Measurements from ENCODE around the gene NOLC1. TPM values are rescaled to one million over a fixed set of nuclear protein-coding genes. Genes with fewer than 3 reads are reported as not detected.

The NOLC1 gene
- total RNA-seq, 4 donors from 2014 or later: 52.7 to 80.8 (median 65.1) TPM

GRCh38 chr10:102200751-102201640, 48.8 kb downstream of the NOLC1 start:
- no peak for DNase-seq
- TF ChIP-seq POLR2A (IDR thresholded peaks at IDR 0.05) (no peak), CTCF (IDR thresholded peaks at IDR 0.05) (no peak)
- no peaks in the 10 kb centered on the region for H3K36me3 ChIP-seq
- no peaks in the 10 kb centered on the region for H3K27me3 ChIP-seq
- H3K4me3 ChIP-seq (replicated peaks in 1 of 3): no peak overlapping the region
- no peaks in the 10 kb centered on the region for H3K4me1 ChIP-seq
- H3K9me3 ChIP-seq: no peaks in the 10 kb centered on the region
- H3K27ac ChIP-seq: no peak overlapping the region
- WGBS, 2 donors: 86 to 92% methylated on average over 9 to 17 of the region's 34 CpGs
- intact Hi-C loops (cut with DNase I): no loop called here

- H3K4me1 ChIP-seq: no peaks in the 10 kb centered on the region
- no peak overlapping the region for H3K4me3 ChIP-seq (replicated peaks in 1 of 3)
- TF ChIP-seq CTCF (IDR thresholded peaks at IDR 0.05): no peak
- no peak for TF ChIP-seq POLR2A (IDR thresholded peaks at IDR 0.05)
- H3K9me3 ChIP-seq: no peaks in the 10 kb centered on the region
- intact Hi-C loops (cut with DNase I): no loop called here
- H3K27me3 ChIP-seq: no peaks in the 10 kb centered on the region
- no peak overlapping the region for H3K27ac ChIP-seq
- H3K36me3 ChIP-seq: no peaks in the 10 kb centered on the region
- WGBS, 2 donors: 54 to 68% methylated on average over 1 of the region's 1 CpG
- no peak for DNase-seq
These were observed 50.2 kb downstream of the NOLC1 start for GRCh38 chr10:102202386-102202785.

- TF ChIP-seq POLR2A (IDR thresholded peaks at IDR 0.05) (no peak), CTCF (IDR thresholded peaks at IDR 0.05) (no peak)
- intact Hi-C loops (cut with DNase I): no loop called here
- Histone ChIP-seq H3K27ac (no peak overlapping the region), H3K9me3 (no peaks in the 10 kb centered on the region), H3K27me3 (no peaks in the 10 kb centered on the region), H3K4me1 (peaks cover 0 to 5% of the 10 kb centered on the region in 2 donors), H3K4me3 (replicated peaks in 1 of 3) (no peak overlapping the region), H3K36me3 (no peaks in the 10 kb centered on the region)
- DNase-seq: no peak
- WGBS, 2 donors: 27 to 48% methylated on average over 5 of the region's 5 CpGs
These were observed 56.3 kb downstream of the NOLC1 start for GRCh38 chr10:102208311-102209035.

- WGBS, 2 donors: 92 to 94% methylated on average over 3 of the region's 3 CpGs
- no peak overlapping the region for H3K27ac ChIP-seq
- no peaks in the 10 kb centered on the region for H3K36me3 ChIP-seq
- no peak overlapping the region for H3K4me3 ChIP-seq (replicated peaks in 1 of 3)
- intact Hi-C loops (cut with DNase I): no loop called here
- DNase-seq: no peak
- peaks cover 0 to 5% of the 10 kb centered on the region in 2 donors for H3K4me1 ChIP-seq
- H3K9me3 ChIP-seq: no peaks in the 10 kb centered on the region
- TF ChIP-seq CTCF (IDR thresholded peaks at IDR 0.05): no peak
- H3K27me3 ChIP-seq: no peaks in the 10 kb centered on the region
These were observed 59.6 kb downstream of the NOLC1 start for GRCh38 chr10:102211615-102212299.

Other genes with a start within 250 kb of the NOLC1 start
- 10 to 100 TPM; 14.2 to 21.2 (median 18.3) TPM for gene ARMH3, start 96.2 kb upstream of the NOLC1 start, total RNA-seq
- gene HPS6, start 87.0 kb upstream of the NOLC1 start, total RNA-seq: 10 to 100 TPM; 18.7 to 28.5 (median 23.8) TPM
- 10 to 100 TPM; 49.8 to 67.3 (median 54.8) TPM for gene LDB1, start 32.0 kb upstream of the NOLC1 start, total RNA-seq
- gene PPRC1, start 19.3 kb upstream of the NOLC1 start, total RNA-seq: 10 to 100 TPM; 11.7 to 27.5 (median 16.6) TPM
- not detected for gene ELOVL3, start 73.9 kb downstream of the NOLC1 start, total RNA-seq
- gene PITX3, start 89.1 kb downstream of the NOLC1 start, total RNA-seq: under 1 TPM in 1 of 4 donors, not detected in 3; 0.45 TPM
- gene GBF1, start 93.1 kb downstream of the NOLC1 start, total RNA-seq: 10 to 100 TPM; 34.0 to 68.3 (median 53.5) TPM
- 10 to 100 TPM; 12.3 to 26.0 (median 15.3) TPM for gene NFKB2, start 243.3 kb downstream of the NOLC1 start, total RNA-seq

Measured in thyroid gland (tissue), 4 donors.